ENCODE measurements around the gene C1QL4.
A peak's percentile ranks its signal among the peaks of the same experiment; 100 is the strongest.
"Not testable (repeated sequence)": the region's sequence is repeated elsewhere in the genome, so short reads cannot be mapped to it uniquely, and the experiment has no call there.

Gene C1QL4

DNA sequence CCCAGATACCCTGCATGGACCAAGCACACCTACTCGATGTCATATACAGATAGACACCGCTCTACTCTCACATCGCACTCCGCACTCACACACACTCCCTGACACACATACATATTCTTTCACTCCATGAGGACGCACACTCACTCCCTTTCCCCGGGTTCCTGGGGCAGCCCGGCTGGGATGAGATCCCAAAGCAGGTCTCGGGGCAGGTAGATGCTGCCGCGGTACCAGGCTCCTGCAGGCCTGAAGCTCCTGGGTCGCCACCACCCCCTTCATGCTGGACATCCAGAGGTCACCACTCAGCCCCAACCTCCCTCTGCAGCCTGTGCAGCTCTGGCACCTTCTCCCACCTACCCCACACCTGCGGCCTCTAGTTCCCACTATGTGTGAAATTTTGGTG, 2.3 kb downstream of the C1QL4 start:
- H3K4me3 ChIP-seq (ENCODE audit: low read depth, low read length) = no peak overlapping the region

DNA sequence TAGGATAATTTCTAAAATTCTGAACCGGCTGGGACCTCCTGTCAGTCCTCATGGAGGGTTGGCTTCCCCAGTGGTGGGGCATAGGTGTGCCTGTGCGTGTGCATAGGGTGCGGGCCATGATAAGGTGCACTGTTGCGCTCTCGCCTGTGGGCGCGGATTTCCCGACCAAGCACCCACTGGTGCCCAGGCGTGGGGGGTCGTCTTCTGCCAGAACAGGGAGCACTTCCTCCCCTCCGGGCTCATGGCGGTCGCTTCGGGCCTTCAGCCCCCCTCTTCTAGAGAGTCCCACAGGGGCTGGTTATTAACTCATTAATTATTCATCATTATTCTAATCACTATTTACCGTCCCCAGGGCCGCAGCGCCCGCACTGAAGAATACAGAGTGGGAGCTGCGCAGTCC, 2.8 kb downstream of the C1QL4 start:
- H3K4me3 ChIP-seq (ENCODE audit: low read depth, low read length) = no peak overlapping the region

DNA sequence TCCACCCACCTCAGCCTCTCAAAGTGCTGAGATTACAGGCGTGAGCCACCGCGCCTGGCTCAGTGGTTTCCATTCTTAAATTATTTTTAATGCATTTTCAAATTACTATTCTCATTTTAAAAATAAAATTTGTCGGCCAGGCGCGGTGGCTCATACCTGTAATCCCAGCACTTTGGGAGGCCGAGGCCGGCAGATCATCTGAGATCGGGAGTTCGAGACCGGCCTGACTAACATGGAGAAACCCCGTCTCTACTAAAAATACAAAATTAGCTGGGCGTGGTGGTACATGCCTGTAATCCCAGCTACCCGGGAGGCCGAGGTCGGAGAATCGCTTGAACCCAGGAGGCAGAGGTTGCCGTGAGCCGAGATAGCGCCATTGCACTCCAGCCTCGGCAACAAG, 3.2 kb downstream of the C1QL4 start:
- H3K4me3 ChIP-seq (ENCODE audit: low read depth, low read length) = not testable (repeated sequence)

DNA sequence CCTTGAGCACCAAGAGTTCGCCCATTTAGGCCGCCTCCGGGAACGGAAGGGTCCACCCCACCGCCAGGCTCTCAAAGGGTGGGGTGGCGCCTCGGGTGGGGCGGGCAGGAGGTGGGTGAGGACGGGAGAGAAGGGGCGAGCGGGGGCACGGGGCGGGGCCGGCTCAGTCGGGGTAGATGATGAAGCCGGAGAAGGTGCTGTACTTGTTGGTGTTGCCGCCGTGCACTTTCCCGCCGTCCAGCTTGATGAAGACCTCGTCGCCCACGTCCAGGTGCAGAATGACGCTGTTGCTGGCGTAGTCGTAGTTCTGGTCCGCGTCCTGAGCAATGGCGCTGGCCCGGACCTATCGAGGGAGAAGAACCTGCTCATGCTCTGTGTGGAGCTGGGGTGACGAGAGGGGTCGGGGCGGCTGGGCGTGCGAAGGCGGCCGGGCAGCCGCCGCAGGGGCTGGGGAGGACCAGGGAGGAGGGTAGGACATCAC, 4.1 kb downstream of the C1QL4 start:
- peak overlapping the region; percentile 24 for H3K4me3 ChIP-seq (ENCODE audit: low read depth, low read length)

DNA sequence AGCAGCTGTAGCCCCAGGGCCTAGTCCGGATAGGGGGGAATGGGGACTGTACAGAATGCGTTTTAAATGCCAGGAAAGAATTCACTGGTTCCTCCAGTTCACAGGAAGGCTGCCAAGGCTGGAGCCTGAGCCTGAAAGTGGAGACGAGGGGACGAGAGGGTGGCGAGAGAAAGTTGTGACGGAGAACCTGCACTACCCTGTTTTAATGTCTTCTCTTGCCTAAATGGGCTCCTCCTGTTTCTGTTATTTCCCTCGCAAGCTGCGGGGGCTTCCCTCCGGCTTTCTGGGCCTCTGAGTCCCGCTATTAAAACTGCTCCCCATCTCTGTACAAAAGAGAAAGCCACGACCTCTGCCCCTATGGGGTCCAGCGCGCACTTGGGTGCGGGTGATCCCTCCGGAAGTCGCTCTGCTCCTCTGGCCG, 4.5 kb downstream of the C1QL4 start:
- H3K4me3 ChIP-seq (ENCODE audit: low read depth, low read length) = no peak overlapping the region

DNA sequence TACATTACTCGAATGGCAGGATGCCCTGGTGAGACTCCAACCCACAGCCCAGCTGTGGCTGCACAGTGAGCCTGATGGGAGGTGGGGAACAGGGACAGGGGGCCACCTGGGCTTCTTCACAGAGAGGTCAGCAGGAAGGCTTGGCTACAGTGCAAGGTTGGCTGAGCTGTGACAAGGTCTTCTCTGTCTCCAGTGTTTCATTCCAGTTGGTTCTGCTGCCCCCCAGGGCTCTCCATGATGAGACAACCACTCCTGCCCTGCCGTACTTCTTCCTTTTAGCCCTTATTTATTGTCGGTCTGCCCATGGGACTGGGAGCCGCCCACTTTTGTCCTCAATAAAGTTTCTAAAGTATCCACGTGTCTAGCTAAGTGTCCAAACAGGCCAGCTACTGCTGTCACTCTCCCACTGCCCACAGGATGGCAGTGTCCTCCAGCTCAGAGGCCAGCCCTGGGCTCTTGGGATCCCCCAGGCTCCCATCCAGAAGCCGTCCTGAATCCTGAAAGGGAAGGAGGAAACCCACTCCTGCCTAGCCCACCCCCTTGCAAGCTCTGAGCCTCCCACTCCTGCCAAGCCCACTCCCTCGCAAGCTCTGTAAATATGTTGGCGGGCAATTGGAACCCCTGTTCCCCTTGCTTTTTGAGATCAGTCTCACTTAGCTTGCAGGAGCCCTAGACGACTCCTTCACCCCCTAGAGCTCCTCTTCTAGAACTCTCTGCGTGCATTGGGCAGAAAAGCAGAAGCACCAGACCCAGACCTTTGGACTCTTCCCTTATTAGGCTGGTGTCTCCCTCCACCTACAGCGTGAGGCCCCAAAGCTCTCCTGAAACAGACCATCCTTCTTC, 5.4 kb downstream of the C1QL4 start:
- no peak overlapping the region for H3K4me3 ChIP-seq (ENCODE audit: low read depth, low read length)

DNA sequence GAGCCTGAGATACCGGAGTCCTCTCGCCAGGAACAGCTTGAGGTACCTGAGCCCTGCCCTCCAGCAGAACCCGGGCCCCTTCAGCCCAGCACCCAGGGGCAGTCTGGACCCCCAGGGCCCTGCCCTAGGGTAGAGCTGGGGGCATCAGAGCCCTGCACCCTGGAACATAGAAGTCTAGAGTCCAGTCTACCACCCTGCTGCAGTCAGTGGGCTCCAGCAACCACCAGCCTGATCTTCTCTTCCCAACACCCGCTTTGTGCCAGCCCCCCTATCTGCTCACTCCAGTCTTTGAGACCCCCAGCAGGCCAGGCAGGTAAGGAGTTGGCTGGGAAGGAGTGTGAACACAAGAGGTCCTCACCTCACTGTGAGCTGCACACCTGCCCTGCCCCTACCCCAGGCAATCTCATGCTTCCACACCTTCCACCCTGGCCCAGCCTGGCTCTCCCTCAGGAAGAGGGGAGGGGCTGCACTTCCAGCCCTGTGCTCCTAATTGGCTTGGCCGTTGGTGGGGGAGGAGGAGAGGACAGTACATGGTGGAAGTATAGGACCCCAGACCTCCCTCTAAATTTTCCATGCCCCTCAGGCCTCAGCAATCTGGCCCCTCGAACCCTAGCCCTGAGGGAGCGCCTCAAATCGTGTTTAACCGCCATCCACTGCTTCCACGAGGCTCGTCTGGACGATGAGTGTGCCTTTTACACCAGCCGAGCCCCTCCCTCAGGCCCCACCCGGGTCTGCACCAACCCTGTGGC, 6.2 kb downstream of the C1QL4 start:
- H3K4me3 ChIP-seq (ENCODE audit: low read depth, low read length) = no peak overlapping the region

DNA sequence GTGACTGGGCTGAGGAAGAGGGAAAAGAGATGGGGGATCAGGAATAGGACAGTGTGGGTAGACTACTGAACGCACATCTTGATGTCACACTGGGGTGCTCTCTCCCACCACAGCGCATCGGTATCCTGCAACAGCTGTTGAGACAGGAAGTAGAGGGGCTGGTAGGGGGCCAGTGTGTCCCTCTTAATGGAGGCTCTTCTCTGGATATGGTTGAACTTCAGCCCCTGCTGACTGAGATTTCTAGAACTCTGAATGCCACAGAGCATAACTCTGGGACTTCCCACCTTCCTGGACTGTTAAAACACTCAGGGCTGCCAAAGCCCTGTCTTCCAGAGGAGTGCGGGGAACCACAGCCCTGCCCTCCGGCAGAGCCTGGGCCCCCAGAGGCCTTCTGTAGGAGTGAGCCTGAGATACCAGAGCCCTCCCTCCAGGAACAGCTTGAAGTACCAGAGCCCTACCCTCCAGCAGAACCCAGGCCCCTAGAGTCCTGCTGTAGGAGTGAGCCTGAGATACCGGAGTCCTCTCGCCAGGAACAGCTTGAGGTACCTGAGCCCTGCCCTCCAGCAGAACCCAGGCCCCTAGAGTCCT, 6.9 kb downstream of the C1QL4 start:
- H3K4me3 ChIP-seq (ENCODE audit: low read depth, low read length) = no peak overlapping the region

DNA sequence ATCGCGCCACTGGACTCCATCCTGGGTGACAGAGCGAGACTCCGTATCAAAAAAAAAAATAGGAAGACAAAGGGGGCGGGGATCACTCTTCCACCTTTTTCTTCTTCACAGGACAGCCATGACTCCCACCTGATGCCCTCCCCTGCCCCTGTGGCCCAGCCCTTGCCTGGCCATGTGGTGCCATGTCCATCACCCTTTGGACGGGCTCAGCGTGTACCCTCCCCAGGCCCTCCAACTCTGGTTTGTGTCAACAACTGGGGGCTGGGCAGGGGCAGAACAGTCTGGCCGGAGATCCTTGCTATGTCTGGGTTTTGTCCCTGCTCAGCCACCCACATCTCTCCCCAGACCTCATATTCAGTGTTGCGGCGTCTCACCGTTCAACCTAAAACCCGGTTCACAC, 8.2 kb downstream of the C1QL4 start:
- H3K4me3 ChIP-seq (ENCODE audit: low read depth, low read length) = no peak overlapping the region

DNA sequence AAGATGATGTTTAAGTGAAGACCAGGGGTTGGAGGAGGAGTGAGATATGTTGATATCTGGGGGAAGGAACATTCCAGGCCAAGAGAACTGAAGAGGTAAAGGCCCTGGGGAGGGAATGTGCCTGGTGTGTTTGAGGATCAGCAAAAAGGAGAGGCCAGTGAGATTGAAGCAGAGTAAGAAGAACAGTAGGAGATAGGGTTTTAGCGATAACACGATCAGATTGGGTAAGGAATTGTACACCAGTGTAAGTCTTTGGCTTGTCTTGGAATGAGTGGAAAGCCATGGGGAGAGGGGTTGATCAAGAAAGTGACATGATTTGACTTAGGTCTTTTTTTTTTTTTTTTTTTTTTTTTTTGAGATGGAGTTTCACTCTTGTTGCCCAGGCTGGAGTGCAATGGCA, 9.1 kb downstream of the C1QL4 start:
- H3K4me3 ChIP-seq (ENCODE audit: low read depth, low read length) = no peak overlapping the region

DNA sequence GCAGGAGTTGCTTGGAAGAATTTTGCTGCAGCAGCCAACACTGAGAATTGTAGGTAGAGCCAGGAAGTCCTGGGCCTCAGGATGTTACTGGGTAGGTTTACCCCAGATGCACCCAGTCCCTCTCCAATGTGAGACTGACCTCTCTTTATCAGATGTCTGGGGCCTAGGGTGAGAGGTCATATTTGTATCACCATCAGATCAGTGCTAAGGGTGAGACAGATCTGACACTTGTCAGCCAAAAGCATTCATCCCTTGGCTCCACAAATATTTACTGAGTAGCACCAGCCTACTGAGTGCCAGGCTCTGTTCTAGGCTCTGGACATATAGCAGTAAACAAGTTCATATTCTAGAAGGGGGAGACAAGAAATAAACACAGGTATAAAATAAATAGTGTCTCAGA, 9.6 kb downstream of the C1QL4 start:
- H3K4me3 ChIP-seq (ENCODE audit: low read depth, low read length) = no peak overlapping the region

DNA sequence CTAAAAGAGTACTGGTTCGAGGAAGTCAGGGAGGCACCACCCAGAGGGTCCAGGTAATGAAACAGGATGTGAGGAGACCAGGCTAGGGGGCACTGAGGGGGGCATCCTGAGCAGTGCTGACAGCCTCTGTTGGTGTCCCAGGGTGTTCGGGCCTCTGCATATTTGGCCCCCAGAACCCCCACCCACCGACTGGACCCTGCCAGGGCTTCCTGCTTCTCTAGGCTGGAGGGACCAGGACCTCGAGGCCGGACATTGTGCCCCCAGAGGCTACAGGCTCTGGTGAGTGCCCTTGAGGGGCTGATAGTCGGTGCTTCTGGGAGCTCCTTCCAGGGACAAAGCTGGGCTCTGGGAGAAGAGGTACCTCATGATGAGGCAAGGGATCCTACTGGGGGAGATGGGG, 11.4 kb downstream of the C1QL4 start:
- H3K4me3 ChIP-seq (ENCODE audit: low read depth, low read length) = no peak overlapping the region

DNA sequence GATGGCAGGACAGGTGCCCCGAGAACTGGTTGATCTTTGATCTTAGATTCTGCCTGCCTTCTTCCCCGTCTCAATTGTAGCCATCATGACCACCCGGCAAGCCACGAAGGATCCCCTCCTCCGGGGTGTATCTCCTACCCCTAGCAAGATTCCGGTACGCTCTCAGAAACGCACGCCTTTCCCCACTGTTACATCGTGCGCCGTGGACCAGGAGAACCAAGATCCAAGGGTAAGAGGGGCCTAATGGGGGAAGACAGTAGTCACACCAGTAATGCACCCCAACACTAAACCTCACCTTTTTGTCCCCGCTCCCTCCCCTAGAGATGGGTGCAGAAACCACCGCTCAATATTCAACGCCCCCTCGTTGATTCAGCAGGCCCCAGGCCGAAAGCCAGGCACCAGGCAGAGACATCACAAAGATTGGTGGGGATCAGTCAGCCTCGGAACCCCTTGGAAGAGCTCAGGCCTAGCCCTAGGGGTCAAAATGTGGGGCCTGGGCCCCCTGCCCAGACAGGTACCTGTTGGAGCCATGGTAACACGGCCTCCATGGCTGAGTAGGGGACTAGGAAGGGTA, 13.4 kb downstream of the C1QL4 start:
- peak overlapping the region; percentile 97 for H3K4me3 ChIP-seq (ENCODE audit: low read depth, low read length)

DNA sequence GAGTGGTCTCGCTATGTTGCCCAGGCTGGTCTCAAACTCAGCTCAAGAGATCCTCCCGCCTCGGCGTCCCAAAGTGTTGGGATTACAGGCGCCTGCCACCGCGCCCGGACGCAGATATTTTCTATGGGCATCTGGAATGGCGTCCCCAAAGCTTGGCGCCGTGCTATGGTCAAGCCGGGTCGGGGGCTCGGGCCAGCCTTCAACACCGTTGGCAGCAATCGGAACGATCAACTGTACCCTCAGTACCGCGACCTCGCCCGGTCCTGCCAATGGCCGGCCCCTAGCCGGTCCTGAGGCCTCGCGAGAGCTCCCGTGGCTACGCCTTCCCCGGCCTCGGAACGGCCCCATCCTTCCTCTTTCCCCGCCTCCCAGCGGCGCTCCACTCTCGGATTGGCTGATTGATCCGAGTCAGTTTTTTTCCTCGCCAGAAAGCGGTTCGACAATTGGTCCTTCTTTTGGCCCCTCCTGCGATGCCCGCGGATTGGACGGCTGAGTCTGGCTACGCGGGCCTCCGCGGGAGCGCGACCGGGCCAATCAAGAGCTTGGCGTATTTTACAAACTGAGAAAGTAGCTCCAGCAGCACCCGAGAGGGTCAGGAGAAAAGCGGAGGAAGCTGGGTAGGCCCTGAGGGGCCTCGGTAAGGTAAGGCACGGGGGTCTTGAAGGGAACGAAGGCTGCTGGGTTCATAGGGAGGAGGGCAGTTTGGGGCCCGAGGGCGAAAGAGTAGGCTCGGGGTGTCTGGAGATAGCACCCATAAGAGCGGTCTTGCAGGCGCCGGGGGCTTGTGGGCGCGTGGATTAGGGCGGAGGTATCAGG, 14.1 kb downstream of the C1QL4 start, which contains the start of gene TROAP:
TROAP (plus strand) TSS at position 548 of the 816 bp plus-strand sequence. CDS start 354 bp downstream, outside the sequence.
- peak within 1 kb of the TSS; percentile 97 for H3K4me3 ChIP-seq (ENCODE audit: low read depth, low read length)

DNA sequence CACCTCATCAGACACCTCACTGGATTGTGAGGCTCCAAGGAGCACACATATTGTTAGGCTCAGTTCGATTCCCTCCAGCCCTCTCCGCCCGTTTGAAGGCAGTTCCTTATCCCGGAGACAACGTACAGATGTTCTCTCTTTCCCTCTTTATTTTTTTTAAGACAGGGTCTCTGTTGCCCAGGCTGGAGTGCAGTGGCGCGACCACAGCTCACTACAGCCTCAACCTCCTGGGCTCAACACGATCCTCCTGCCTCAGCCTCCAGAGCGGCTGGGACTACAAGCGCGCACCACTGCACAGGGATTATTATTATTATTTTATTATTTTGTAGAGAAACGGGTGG, 14.7 kb downstream of the C1QL4 start:
- H3K4me3 ChIP-seq (ENCODE audit: low read depth, low read length) = peak overlapping the region; percentile 52

DNA sequence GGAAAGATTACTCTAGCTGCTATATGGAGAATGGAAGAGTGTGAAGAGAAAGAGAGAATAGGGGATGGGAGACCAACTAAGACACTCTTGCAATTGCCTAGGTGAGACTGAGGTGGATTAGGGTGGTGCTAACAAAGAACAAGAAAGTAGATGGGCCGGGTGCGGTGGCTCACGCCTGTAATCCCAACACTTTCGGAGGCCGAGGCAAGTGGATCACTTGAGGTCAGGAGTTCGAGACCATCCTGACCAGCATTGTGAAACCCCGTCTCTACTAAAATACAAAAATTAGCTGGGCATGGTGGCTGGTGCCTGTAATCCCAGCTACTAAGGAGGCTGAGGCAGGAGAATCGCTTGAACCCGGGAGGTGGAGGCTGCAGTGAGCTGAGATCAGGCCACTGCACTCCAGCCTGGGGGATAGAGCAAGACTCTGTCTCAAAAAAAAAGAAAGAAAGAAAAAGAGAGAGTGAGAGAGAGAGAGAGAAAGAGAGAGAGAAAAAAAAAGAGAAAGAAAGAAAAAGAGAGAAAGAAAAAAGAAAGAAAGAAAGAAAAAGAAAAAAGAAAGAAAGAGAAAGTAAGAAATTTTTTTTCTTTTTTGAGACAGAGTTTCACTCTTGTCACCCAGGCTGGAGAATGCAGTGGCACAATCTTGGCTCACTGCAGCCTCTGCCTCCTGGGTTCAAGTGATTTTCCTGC, 16.4 kb downstream of the C1QL4 start:
- H3K4me3 ChIP-seq (ENCODE audit: low read depth, low read length) = not testable (repeated sequence)

DNA sequence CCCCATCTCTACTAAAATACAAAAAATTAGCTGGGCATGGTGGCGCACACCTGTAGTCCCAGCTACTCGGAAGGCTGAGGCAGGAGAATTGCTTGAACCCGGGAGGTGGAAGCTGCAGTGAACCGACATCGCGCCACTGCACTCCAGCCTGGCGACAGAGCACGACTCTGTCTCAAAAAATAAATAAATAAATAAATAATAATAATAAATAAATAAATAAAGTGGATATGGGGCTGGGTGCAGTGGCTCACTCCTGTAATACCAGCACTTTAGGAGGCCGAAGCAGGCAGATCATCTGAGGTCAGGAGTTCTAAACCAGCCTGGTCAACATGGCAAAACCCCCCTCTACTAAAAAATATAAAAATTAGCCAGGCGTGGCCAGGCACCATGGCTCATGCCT, 19.9 kb downstream of the C1QL4 start:
- not testable (repeated sequence) for H3K4me3 ChIP-seq (ENCODE audit: low read depth, low read length)

DNA sequence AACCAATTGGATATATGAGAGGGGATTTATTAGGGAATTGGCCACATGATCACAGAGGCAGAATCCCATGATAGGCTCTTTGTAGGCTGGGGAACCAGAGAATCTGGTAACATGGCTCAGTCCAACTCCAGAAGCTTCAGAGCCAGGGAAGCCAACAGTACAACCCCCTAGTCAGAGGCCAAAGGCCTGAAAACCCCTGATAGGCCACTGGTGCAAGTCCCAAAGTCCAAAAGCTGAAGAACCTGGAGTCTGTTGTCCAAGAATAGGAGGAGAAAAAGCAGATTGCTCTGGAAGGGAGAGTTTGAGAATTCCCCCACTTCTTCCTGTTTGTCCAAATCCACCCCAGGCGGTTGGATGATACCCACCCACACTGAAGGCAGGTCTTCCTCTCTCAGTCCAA, 22.2 kb downstream of the C1QL4 start:
- no peak overlapping the region for H3K4me3 ChIP-seq (ENCODE audit: low read depth, low read length)

DNA sequence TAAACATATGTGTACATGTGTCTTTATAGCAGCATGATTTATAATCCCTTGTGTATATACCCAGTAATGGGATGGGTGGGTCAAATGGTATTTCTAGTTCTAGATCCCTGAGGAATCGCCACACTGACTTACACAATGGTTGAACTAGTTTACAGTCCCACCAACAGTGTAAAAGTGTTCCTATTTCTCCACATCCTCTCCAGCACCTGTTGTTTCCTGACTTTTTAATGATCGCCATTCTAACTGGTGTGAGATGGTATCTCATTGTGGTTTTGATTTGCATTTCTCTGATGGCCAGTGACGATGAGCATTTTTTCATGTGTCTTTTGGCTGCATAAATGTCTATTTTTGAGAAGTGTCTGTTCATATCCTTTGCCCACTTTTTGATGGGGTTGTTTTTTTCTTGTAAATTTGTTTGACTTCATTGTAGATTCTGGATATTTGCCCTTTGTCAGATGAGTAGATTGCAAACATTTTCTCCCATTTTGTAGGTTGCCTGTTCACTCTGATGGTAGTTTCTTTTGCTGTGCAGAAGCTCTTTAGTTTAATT, 26.5 kb downstream of the C1QL4 start:
- H3K4me3 ChIP-seq (ENCODE audit: low read depth, low read length) = not testable (repeated sequence)

DNA sequence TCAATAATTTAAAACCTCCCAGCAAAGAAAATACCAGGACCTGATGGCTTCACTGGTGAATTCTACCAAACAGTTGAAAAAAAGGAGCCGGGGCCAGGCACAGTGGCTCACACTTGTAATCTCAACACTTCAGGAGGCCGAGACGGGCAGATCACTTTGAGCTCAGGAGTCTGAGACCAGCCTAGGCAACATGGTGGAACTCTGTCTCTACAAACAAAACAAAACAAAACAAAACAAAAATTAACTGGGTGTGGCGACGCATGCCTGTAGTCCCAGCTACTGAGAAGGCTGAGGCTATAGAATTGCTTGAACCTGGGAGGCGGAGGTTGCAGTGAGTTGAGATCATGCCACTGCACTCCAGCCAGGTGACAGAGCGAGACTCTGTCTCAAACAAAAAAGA, 27.6 kb downstream of the C1QL4 start:
- H3K4me3 ChIP-seq (ENCODE audit: low read depth, low read length) = no peak overlapping the region

Data from iPS-11a (cell line).